Spleen (tissue), 7 donors: Measurements from ENCODE around the gene GLI2.

Experiments
- POLR2A ChIP-seq, 3 donors: fragments of 450-650 bp; IDR thresholded peaks; one replicate each; pipeline ENCODE4 v1.5.1; 2017; ENCODE audit warnings: antibody characterized with exemption in 3 of 3, mild to moderate bottlenecking in 1 of 3
- TF ChIP-seq, protein P1 (sequence below), 11 experiments: fragments of 200-600 bp in 7 of 11; fragments of 450-650 bp in 4 of 11; sonication (generic) in 4 of 11; IDR thresholded peaks in 8 of 11; conservative IDR thresholded peaks in 3 of 11; 1 replicate in 7 of 11; 2 replicates in 4 of 11; pipeline versions ENCODE4 v1.4.0 to v1.8.0; 2016 to 2021; ENCODE audit warnings: antibody characterized with exemption in 11 of 11, inconsistent platforms in 4 of 11, mild to moderate bottlenecking in 1 of 11
- donor health status: DM: no; HTN: no; CAD: no; lungs with moderate emphysema.
- donor health status: DM: no; HTN: no; CAD: no.
- donor health status: DM: no; HTN: no; CAD: no.

DNA sequence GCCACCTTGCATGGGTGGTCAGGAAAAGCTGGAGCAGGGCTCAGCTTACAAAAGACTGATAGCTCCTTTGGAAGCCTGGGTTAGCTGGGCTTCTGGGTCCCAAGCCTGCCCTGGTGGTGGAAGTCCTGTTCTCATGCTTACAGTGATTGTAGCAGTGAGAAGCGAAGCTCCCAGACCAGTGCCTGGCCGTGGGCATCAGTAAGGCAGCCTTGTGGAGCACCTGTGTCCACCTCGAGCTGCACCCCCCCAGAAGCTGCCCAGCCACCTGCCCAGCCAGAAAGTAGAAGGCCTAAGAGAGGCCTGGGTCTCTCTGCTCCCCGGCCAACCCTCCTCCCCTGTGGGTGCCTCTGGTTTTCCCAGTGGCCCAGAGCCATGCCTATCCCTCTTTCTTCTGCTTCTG, 10.5 kb downstream of the GLI2 start:
- TF ChIP-seq, protein P1, sequence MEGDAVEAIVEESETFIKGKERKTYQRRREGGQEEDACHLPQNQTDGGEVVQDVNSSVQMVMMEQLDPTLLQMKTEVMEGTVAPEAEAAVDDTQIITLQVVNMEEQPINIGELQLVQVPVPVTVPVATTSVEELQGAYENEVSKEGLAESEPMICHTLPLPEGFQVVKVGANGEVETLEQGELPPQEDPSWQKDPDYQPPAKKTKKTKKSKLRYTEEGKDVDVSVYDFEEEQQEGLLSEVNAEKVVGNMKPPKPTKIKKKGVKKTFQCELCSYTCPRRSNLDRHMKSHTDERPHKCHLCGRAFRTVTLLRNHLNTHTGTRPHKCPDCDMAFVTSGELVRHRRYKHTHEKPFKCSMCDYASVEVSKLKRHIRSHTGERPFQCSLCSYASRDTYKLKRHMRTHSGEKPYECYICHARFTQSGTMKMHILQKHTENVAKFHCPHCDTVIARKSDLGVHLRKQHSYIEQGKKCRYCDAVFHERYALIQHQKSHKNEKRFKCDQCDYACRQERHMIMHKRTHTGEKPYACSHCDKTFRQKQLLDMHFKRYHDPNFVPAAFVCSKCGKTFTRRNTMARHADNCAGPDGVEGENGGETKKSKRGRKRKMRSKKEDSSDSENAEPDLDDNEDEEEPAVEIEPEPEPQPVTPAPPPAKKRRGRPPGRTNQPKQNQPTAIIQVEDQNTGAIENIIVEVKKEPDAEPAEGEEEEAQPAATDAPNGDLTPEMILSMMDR (IDR thresholded peaks at IDR 0.05 in 8 of 11, conservative IDR thresholded peaks at IDR 0.05 in 3 of 11): no peak
- no peak for TF ChIP-seq POLR2A (IDR thresholded peaks at IDR 0.05)
